PC-9 (cell line): Measurements from ENCODE around the gene VIM. TPM values are rescaled to one million over a fixed set of nuclear protein-coding genes. Genes with fewer than 3 reads are reported as not detected.

Experiments used
- BruUV-seq: library from RNA; stranded (reverse); fragments of 400-500 nt; replicated peaks from 2 replicates; lab custom pipeline; 2021; lab: Mats Ljungman, UMichigan
- CTCF ChIA-PET: fragments of 300-600 bp; sonication (Branson Sonifier 250); formaldehyde crosslinking; loops from one replicate; lab custom pipeline; 2022; ENCODE audit warnings: antibody characterized with exemption; lab: Charles Lee
- POLR2A ChIA-PET: fragments of 300-600 bp; sonication (Branson Sonifier 250); formaldehyde crosslinking; loops from one replicate; lab custom pipeline; 2022; ENCODE audit warnings: antibody characterized with exemption; ENCODE audit not compliant: unreplicated experiment; lab: Charles Lee
- DNase-seq, 2 experiments: peaks; one replicate each; pipeline versions ENCODE4 v3.0.0 to v3.0.0-alpha.2; 2015 to 2022; ENCODE audit warnings: mixed read lengths in 1 of 2
- H2AFZ ChIP-seq: fragments of 200-600 bp; sonication (generic); 2 replicates; pipeline ENCODE4 v1.8.1; 2017; ENCODE audit warnings: antibody characterized with exemption
- H3F3A ChIP-seq: fragments of 200-600 bp; sonication (generic); 2 replicates; pipeline ENCODE4 v1.8.1; 2017; ENCODE audit warnings: antibody characterized with exemption, mild to moderate bottlenecking, low read depth; ENCODE audit not compliant: insufficient read depth
- H3K27ac ChIP-seq: fragments of 200-600 bp; sonication (generic); 2 replicates; pipeline ENCODE4 v1.6.1; 2016; ENCODE audit warnings: mixed run types
- H3K27me3 ChIP-seq: fragments of 200-600 bp; sonication (generic); 2 replicates; pipeline ENCODE4 v1.6.1; 2016; ENCODE audit warnings: low read depth, mixed run types; ENCODE audit not compliant: insufficient read depth
- H3K36me3 ChIP-seq: fragments of 200-600 bp; sonication (generic); 2 replicates; pipeline ENCODE4 v1.6.1; 2016; ENCODE audit warnings: low read depth, mixed run types
- H3K4me1 ChIP-seq: fragments of 200-600 bp; sonication (generic); replicated peaks from 2 replicates; pipeline ENCODE4 v1.6.1; 2016; ENCODE audit warnings: mixed run types; ENCODE audit not compliant: insufficient read depth
- H3K4me2 ChIP-seq: fragments of 200-600 bp; sonication (generic); 2 replicates; pipeline ENCODE4 v1.6.1; 2017; ENCODE audit warnings: mixed run types
- H3K4me3 ChIP-seq: fragments of 200-600 bp; sonication (generic); 2 replicates; pipeline ENCODE4 v1.6.1; 2016; ENCODE audit warnings: mixed run types
- H3K79me2 ChIP-seq: fragments of 200-600 bp; sonication (generic); 2 replicates; pipeline ENCODE4 v1.6.1; 2017; ENCODE audit warnings: low read depth, mixed run types
- H3K9me2 ChIP-seq: fragments of 200-600 bp; sonication (generic); 2 replicates; pipeline ENCODE4 v1.8.1; 2017; ENCODE audit warnings: mild to moderate bottlenecking; ENCODE audit not compliant: insufficient read depth
- H3K9me3 ChIP-seq: fragments of 200-600 bp; sonication (generic); 2 replicates; pipeline ENCODE4 v1.8.1; 2016; ENCODE audit warnings: low read depth; ENCODE audit not compliant: insufficient read depth
- H4K20me1 ChIP-seq: fragments of 200-600 bp; sonication (generic); 2 replicates; pipeline ENCODE4 v1.8.1; 2017; ENCODE audit not compliant: insufficient read depth
- EZH2 ChIP-seq: fragments of 200-600 bp; sonication (generic); IDR thresholded peaks from 2 replicates; pipeline ENCODE4 v1.8.0; 2017; ENCODE audit warnings: antibody characterized with exemption, low read depth
- intact Hi-C: fragments of 100-400 bp; cut with micrococcal nuclease; formaldehyde crosslinking; loops from one replicate; pipeline ENCODE4 v1.10.0; 2022; ENCODE audit not compliant: unreplicated experiment
- total RNA-seq: library from RNA; stranded (reverse); gene quantifications from 2 replicates; pipeline ENCODE4 v1.2.3, GENCODE V29; 2021
- TF ChIP-seq, protein P1 (sequence below): fragments of 200-600 bp; sonication (generic); conservative IDR thresholded peaks from 2 replicates; pipeline ENCODE4 v1.6.1; 2017; ENCODE audit warnings: mixed run types, antibody characterized with exemption, mild to moderate bottlenecking, moderate library complexity

The VIM gene
- total RNA-seq, 1 experiment from 2014 or later: 14.8 TPM

DNA sequence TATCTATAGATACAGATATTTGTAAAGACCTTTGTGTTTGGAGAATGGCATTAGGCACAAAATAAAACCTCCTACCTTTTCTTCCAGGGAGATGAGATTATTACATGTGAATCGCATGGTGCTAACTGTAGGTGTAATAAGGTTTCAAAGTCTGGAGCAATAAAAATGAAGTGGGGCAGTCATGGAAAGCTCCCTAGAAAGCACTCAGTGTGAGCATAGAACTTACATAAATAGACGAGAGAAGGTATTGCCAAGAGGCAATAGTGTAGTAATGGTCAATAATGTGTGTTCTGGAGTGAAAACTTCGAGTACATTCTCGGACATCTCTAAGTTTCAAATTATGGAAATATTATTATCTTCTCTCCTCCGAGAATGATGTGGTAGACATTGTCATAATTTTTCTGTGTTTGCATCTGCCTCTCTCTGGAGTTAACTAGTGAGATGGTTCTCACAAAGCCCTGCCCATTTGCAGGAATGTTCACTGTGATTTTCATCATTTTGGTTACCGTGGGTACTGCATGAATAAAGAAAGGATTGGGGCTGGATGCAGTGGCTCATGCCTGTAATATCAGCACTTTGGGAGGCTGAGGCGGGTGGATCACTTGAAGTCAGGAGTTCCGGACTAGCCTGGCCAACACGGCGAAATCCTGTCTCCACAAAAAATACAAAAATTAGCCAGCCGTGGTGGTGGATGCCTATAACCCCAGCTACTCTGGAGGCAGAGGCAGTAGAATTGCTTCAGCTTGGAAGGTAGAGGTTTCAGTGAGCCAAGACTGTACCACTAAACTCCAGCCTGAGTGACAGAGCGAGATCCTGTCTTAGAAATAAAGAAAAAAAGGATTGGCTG lies 10.6 kb downstream of the VIM start:
- H2AFZ ChIP-seq: no peak overlapping the region
- no peak overlapping the region for H3K4me2 ChIP-seq
- intact Hi-C loops: no loop called here
- ChIA-PET CTCF (no interaction called here), POLR2A (no interaction called here)
- no peak overlapping the region for H3K4me3 ChIP-seq
- DNase-seq: no peak
- H3F3A ChIP-seq: no peaks in the 10 kb centered on the region
- no peaks in the 10 kb centered on the region for H3K27me3 ChIP-seq
- H3K9me2 ChIP-seq: no peaks in the 10 kb centered on the region
- no peaks in the 10 kb centered on the region for H3K9me3 ChIP-seq
- no peaks in the 10 kb centered on the region for H3K36me3 ChIP-seq
- H3K79me2 ChIP-seq: no peaks in the 10 kb centered on the region
- H4K20me1 ChIP-seq: no peaks in the 10 kb centered on the region
- no TSS peak for BruUV-seq
- no peaks in the 10 kb centered on the region for H3K4me1 ChIP-seq
- no peak overlapping the region for H3K27ac ChIP-seq
- TF ChIP-seq, protein P1, sequence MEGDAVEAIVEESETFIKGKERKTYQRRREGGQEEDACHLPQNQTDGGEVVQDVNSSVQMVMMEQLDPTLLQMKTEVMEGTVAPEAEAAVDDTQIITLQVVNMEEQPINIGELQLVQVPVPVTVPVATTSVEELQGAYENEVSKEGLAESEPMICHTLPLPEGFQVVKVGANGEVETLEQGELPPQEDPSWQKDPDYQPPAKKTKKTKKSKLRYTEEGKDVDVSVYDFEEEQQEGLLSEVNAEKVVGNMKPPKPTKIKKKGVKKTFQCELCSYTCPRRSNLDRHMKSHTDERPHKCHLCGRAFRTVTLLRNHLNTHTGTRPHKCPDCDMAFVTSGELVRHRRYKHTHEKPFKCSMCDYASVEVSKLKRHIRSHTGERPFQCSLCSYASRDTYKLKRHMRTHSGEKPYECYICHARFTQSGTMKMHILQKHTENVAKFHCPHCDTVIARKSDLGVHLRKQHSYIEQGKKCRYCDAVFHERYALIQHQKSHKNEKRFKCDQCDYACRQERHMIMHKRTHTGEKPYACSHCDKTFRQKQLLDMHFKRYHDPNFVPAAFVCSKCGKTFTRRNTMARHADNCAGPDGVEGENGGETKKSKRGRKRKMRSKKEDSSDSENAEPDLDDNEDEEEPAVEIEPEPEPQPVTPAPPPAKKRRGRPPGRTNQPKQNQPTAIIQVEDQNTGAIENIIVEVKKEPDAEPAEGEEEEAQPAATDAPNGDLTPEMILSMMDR: no peak
- no peak for TF ChIP-seq EZH2

DNA sequence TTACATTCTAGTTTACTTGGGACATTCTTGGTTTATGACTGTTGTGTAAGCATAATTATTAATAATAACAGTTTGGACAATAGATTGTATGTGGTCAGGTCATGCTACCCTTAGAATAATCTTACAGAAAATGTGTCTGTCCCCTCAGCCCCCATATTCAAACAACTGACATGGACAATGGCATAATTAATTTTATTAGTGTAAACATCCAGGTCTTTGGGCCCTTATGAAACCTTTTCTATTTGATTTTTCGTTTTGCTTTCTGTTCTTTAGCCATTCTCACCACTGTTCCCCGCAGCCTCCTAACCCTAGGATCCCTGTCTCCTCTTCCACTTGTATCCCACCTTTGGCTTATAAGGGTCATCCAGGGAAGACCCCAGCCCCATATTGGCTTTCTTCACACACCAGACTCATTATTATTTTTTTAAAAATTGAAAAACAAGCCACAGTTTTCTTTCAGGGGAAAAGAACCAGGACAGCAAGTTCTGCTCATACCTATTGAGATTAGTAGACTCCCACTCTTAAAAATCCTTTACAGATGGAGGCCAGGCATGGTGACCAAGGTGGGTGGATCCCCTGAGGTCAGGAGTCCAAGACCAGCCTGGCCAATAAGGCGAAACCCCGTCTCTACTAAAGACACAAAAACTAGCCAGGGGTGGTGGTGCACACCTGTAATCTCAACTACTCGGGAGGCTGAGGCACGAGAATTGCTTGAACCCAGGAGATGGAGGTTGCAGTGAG lies 11.5 kb downstream of the VIM start:
- TF ChIP-seq, protein P1: no peak
- no peak for TF ChIP-seq EZH2
- no peaks in the 10 kb centered on the region for H3K27me3 ChIP-seq
- no peak overlapping the region for H3K27ac ChIP-seq
- no peaks in the 10 kb centered on the region for H3F3A ChIP-seq
- no peak overlapping the region for H3K4me2 ChIP-seq
- no peaks in the 10 kb centered on the region for H3K79me2 ChIP-seq
- H3K4me3 ChIP-seq: no peak overlapping the region
- H3K9me2 ChIP-seq: no peaks in the 10 kb centered on the region
- intact Hi-C loops: no loop called here
- DNase-seq: no peak
- ChIA-PET POLR2A (no interaction called here), CTCF (no interaction called here)
- no peaks in the 10 kb centered on the region for H4K20me1 ChIP-seq
- no peaks in the 10 kb centered on the region for H3K4me1 ChIP-seq
- no peak overlapping the region for H2AFZ ChIP-seq
- no TSS peak for BruUV-seq
- H3K9me3 ChIP-seq: no peaks in the 10 kb centered on the region
- no peaks in the 10 kb centered on the region for H3K36me3 ChIP-seq

DNA sequence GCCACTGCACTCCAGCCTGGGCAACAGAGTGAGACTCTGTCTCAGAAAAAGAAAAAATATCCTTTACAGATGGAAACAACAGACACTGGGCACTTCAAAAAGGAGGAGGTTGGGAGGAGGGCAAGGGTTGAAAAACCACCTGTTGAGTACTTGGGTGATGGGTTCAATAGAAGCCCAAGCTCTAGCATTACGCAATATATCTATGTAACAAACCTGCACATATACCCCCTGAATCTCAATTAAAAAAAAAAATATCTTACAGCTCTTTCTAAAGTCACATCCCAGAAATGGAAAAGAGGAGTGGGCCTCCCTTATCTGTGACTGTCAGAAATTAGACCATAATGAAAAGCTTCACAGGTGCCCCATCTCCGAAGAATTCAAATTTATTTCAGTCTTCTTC lies 12.1 kb downstream of the VIM start:
- no peak for TF ChIP-seq EZH2
- TF ChIP-seq, protein P1: no peak
- BruUV-seq: no TSS peak
- H3K4me3 ChIP-seq: no peak overlapping the region
- no peak for DNase-seq
- H3K9me2 ChIP-seq: no peaks in the 10 kb centered on the region
- no peaks in the 10 kb centered on the region for H3K9me3 ChIP-seq
- H4K20me1 ChIP-seq: no peaks in the 10 kb centered on the region
- no peaks in the 10 kb centered on the region for H3F3A ChIP-seq
- intact Hi-C loops: no loop called here
- no peaks in the 10 kb centered on the region for H3K36me3 ChIP-seq
- ChIA-PET CTCF (no interaction called here), POLR2A (no interaction called here)
- no peaks in the 10 kb centered on the region for H3K4me1 ChIP-seq
- no peak overlapping the region for H3K27ac ChIP-seq
- no peaks in the 10 kb centered on the region for H3K27me3 ChIP-seq
- no peak overlapping the region for H2AFZ ChIP-seq
- no peaks in the 10 kb centered on the region for H3K79me2 ChIP-seq
- H3K4me2 ChIP-seq: no peak overlapping the region
